HFFc6 (cell line): ENCODE results near the gene L3MBTL3. TPM values are rescaled to one million over a fixed set of nuclear protein-coding genes. Genes with fewer than 3 reads are reported as not detected.

Experiments used
- DNase-seq: peaks from one replicate; pipeline ENCODE4 v3.0.0-alpha.2; 2018
- H3K27ac Mint-ChIP-seq: 2 replicates; pipeline ENCODE4 v1.8.0; 2020; ENCODE audit warnings: mild to moderate bottlenecking, mixed read lengths
- H3K27me3 Mint-ChIP-seq: 2 replicates; pipeline ENCODE4 v1.8.0; 2021; ENCODE audit warnings: mild to moderate bottlenecking, moderate library complexity, mixed read lengths; ENCODE audit not compliant: insufficient read depth
- H3K36me3 Mint-ChIP-seq: 2 replicates; pipeline ENCODE4 v1.8.0; 2021; ENCODE audit warnings: low read depth, mixed read lengths
- H3K4me1 Mint-ChIP-seq: 2 replicates; pipeline ENCODE4 v1.8.0; 2020; ENCODE audit warnings: low read depth, mixed read lengths
- H3K4me3 Mint-ChIP-seq: 2 replicates; pipeline ENCODE4 v1.8.0; 2020; ENCODE audit warnings: mild to moderate bottlenecking, moderate library complexity, mixed read lengths
- H3K9me3 Mint-ChIP-seq: 2 replicates; pipeline ENCODE4 v1.8.0; 2020; ENCODE audit warnings: mild to moderate bottlenecking, mixed read lengths
- total RNA-seq, 6 experiments: library from RNA; stranded (reverse); fragmentation: NEBNext Ultra II Directional; extraction: Animal tissue kit (Norgen Biotek cat#: 25700); gene quantifications; 2 replicates in 1 of 6; 3 replicates in 5 of 6; pipeline ENCODE4 v1.2.3, GENCODE V29; 2021
- TF ChIP-seq, protein P1 (sequence below): fragments of 200-600 bp; sonication (generic); IDR thresholded peaks from 2 replicates; pipeline ENCODE4 v1.5.0; 2021; ENCODE audit warnings: antibody characterized with exemption, mild to moderate bottlenecking

Gene L3MBTL3
- total RNA-seq, 6 experiments from 2014 or later, result 7.4 to 8.8 (median 8.2) TPM

DNA sequence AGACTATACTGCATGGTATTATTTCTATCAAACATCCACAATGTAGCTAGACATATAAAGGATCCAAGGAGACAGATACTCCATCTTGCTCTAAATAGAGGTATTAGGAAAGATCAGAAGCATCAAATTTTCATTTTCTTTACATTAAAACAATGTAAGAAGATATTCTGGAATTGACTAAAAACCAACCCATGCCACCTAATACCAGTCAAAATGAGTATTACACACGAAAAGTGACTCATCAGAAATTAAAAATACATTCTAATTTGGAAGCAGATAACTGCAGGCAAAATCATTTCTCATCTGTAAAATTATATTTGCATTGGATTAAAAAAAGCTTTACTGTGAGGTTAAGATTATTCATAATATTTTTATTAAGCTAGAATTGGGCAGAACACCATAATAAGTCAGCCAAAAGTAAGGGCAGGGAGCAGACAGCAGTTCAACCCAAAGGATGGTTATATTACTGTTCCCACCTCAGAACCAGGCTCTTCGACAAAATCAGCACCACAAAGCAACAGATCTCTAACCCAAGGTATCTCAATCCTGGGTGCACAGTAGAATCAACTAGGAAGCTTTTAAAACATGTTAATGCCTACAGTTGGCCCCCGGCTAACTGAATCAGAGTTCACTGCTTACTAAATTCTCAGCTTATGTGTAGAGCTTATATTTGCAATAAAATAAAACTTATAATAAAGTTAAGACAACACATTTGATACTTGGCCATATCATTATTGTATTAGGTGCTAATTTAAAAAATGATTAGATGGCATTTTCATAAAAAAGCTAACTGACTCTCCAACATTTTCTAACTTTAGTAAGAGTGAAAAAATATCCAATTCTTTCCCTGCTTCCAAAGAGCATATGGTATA is 169.2 kb downstream of the L3MBTL3 start:
- no peak for DNase-seq
- Mint-ChIP-seq H3K9me3 (no peaks in the 10 kb centered on the region), H3K27ac (no peak overlapping the region), H3K4me1 (no peaks in the 10 kb centered on the region), H3K36me3 (peaks cover 13% of the 10 kb centered on the region; the same call in 1 of the 2 replicates), H3K27me3 (no peaks in the 10 kb centered on the region; the same call in 1 of the 2 replicates), H3K4me3 (no peak overlapping the region)
- TF ChIP-seq, protein P1, sequence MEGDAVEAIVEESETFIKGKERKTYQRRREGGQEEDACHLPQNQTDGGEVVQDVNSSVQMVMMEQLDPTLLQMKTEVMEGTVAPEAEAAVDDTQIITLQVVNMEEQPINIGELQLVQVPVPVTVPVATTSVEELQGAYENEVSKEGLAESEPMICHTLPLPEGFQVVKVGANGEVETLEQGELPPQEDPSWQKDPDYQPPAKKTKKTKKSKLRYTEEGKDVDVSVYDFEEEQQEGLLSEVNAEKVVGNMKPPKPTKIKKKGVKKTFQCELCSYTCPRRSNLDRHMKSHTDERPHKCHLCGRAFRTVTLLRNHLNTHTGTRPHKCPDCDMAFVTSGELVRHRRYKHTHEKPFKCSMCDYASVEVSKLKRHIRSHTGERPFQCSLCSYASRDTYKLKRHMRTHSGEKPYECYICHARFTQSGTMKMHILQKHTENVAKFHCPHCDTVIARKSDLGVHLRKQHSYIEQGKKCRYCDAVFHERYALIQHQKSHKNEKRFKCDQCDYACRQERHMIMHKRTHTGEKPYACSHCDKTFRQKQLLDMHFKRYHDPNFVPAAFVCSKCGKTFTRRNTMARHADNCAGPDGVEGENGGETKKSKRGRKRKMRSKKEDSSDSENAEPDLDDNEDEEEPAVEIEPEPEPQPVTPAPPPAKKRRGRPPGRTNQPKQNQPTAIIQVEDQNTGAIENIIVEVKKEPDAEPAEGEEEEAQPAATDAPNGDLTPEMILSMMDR, result no peak

DNA sequence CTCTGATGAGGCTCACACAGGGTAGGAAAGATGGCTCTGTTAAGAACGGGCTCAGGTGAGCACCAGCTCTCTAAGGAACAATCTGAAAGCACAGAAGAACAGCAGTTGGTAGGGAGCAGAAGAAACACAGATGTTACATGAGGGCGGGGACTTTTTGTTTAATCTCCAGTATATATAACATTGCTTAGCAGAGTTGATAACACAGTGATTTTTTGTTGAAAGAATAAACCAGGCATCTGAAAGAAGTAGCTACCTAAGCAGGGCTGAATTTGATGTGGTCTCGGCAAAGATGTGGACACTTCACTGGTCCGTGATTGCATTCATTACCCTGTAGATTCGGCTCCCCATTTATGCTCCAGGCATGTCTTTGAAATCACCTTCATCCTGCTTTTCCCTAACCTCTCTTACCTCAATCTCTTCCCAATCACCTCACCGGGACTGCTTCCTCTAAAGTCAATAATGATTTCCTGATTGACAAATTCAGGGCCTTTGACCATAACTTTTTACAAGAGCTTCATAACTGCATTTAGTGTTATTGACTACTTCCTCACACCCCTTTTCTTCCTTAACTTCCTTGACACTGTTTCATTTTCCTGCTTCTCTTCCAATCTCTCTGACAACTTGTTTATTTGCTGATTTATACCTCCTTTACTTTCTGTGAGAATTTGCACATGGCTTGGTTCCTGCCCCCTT is 170.0 kb downstream of the L3MBTL3 start:
- H3K36me3 Mint-ChIP-seq, result peaks cover 13% of the 10 kb centered on the region; the same call in 1 of the 2 replicates
- H3K4me1 Mint-ChIP-seq, result no peaks in the 10 kb centered on the region
- DNase-seq, result no peak
- no peak overlapping the region for H3K27ac Mint-ChIP-seq
- peaks cover 2% of the 10 kb centered on the region for H3K27me3 Mint-ChIP-seq
- no peak overlapping the region for H3K4me3 Mint-ChIP-seq
- no peaks in the 10 kb centered on the region for H3K9me3 Mint-ChIP-seq
- TF ChIP-seq, protein P1, result no peak

DNA sequence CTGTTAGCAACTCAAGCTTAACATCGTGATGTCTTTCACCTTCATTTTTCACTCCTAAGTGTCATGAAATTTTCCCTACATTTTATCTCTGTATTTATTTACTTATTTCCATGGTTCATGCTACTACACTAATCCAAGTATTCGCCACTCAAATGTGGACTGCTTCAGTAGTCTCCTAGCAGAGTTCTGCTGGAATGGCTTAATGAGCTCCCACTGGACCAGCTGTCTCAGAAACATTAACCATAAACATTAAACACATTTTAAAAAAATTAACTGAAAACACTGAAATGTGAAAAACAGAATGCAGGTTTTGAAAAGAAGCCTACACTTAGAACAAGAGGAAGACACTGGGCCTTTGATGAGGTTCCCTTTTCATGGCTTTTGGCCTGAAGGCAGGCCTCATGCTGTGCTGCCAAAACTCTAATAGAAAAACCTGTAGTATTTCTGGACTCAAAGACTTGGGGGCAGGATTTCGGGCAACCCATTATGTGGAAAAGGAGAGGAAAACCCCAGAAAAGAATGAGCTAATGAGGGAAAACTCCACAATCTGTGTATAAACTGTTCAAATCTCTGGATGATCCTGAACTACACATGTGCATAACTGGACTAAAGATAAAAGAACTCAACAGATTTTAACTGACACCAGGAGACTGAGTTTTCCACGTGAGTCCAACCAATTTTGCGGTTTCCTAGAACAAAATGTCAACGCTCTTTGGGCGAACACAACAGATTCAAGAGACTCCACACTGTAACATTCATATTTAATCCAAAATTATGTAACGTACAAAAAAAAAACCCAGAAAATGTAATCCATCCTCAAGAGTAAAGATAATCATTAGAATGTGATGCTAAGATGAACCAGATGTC is 171.4 kb downstream of the L3MBTL3 start:
- H3K4me3 Mint-ChIP-seq, result no peak overlapping the region
- no peaks in the 10 kb centered on the region for H3K9me3 Mint-ChIP-seq
- H3K4me1 Mint-ChIP-seq, result no peaks in the 10 kb centered on the region
- peaks cover 13% of the 10 kb centered on the region; the same call in 1 of the 2 replicates for H3K36me3 Mint-ChIP-seq
- no peak overlapping the region for H3K27ac Mint-ChIP-seq
- TF ChIP-seq, protein P1, result no peak
- no peak for DNase-seq
- peaks cover 2% of the 10 kb centered on the region for H3K27me3 Mint-ChIP-seq

Other genes with a start within 250 kb of the L3MBTL3 start
- not detected for gene TMEM244, start 157.3 kb upstream of the L3MBTL3 start, total RNA-seq
- gene SAMD3, start 204.4 kb downstream of the L3MBTL3 start, total RNA-seq, result 1 to 10 TPM in 5 of 6 experiments, under 1 TPM in 1; 0.95 to 2.3 (median 1.4) TPM